Ammon's horn (tissue), 1 donor: ENCODE data around the gene UBE2G2.

Experiments used
- DNase-seq: peaks from one replicate; pipeline ENCODE4 v3.0.0-alpha.2; 2016; ENCODE audit warnings: low spot score

The UBE2G2 gene

DNA sequence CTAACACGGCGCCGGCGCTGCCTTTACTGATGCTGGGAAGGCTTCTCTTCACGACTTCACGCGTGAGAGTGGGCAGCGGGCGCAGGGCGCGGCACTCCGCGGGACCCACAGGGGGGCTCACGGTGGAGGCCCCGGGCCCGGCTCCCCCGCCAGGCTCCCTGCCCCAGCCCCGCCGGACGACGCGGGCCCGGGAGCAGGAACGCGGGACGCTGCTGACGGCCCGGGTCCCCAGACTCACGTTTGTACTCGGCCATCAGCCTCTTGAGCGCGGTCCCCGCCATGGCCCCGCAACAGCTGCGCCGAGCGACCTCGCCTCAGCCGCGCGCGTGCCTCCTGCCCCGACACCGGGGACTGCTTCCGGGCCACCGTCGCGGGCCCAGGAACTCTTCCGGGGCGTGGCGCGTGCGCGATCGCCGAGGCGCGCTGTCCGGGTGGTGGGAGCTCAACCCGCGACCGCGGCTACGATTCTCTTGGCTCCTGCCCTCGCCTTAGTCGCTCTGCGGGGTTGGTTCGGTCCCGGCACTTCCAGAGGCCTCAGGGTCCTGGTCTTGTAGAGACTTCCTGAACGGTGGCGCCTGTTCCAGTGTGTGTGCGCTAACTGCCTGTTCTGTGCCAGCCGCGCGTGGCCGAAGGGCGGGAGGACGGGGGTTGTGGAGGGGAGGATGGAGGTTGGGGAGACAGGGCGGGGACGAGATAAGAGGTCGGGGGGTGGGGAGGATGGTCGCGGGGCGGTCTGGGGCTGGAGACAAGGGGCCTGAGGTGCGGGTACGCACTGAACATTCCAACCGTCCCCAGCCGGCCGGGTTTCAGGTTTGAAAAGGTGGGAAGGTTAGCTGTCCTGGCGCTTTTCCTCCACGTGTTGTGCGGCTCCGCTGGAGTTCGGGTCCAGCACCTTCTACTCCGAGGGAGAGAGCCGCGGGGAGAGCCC, at the start of gene UBE2G2:
TSS of gene UBE2G2 (minus strand) at position 353 of the 928 bp plus-strand sequence. CDS start at position 281, 72 bp downstream.
- peak; percentile 78 for DNase-seq

DNA sequence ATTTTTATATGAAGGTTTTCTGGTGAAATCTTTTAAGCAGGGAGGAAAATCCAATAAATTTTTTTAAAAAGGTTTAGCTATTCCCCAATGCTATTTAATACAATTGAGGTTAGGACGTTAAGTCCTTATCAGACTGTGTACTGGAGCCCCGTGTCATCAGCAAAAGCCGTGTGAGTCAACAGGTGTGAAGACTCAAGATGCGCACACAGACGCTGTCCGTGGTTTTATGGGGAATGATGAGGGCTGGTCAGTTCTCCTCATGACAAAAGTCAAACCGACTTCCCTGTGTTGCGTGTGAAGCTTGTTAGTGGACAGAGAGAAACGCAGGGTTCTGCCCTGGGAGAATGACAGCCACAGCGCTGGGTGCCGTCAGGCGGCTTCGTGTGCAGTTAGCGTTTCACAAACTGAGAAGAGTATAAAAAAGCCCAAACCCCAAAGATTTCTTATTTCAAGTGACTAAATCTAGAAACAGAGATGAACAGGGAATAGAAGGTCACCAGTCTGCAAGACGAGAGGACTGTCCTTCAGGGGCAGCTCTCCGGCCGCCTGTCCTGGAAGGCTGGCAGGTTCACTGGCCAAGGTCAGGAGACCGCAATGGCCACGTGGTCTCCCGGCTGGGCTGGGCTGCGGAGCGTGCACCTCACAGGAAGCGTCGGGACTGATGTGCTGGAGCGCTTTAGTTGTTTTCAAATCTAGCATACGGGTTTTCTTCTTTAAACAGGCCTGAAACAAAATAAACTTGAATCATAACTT, 49.5 kb upstream of the UBE2G2 start:
- no peak for DNase-seq

DNA sequence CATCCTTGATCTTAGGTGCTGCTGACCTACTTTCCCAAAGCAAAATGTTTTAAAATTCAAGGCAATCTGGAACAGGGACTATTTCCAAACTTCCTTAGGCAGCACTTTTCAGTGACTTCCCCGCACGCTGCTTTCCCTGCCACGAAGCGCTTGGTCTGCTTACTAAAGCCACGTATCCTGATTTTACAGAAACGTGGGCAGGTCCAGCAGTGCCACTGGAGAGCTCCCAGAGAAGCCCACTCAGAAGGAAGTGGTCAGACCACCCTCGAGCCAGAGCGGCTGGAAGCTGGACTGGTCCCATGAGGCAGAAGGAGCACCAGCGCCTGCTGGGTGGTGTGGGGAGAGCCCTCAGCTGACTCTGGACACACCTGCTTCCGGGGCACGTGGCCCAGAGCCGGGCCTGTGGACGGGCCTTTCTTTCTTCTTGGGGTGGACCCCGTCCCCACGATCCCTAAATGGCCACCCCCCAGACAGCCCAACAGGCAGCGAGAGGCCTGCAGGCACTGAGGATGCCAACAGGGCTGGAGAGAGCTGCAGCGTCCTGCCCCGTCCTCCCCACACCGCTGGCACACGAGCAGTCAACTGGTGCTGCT, 48.7 kb upstream of the UBE2G2 start:
- no peak for DNase-seq

- no peak for DNase-seq
These were observed 48.1 kb upstream of the UBE2G2 start for GRCh38 chr21:44849616-44850130.

DNA sequence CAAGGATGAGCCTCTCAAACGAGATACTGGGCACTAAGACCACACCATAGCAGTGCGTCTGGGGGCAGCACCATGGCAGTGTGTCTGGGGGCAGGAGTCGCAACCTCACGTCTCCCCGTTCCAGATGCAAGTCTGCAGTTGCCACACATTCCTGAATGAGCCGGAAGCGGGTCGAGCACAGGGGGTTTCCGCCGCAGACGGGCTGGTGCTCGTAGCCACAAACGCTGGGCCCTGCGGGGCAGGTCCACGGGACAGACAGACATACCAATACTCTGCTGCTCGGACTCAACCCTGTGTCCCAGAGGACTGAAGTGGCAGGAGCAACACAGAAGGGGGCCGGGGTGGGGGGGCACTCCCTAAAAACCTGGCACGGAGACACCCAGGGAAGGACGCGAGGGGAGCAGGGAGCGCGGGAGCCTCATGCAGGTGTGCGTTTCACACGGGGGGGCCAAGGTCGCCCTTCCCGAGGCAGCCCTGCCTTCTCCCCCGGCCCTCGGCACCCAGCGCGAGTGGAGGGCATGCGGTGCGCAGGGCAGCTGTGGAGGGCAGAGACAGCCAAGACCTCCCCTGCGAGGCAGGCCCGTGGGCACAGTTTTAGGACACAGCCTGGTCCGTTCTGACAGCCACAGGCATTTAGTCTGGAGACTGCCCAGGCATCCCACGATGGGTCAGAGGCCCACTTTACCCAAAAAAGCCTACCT, 47.4 kb upstream of the UBE2G2 start:
- DNase-seq: no peak

GRCh38 chr21:44847261-44848056, 45.8 kb upstream of the UBE2G2 start:
- DNase-seq: no peak

GRCh38 chr21:44846485-44847260, 45.1 kb upstream of the UBE2G2 start:
- peak; percentile 60 for DNase-seq

DNA sequence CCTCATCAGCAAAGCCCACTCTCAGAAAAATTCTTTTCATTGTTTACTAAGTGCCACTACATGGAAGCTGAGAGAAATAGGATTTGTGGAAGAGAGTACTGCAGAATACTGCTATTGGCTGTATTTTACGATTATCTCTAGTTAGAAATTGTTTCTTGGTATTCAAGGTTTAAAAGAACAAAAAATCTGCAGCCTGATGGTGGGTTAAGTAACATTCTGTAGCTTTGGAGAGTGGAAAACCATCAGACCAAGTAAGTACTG, 44.5 kb upstream of the UBE2G2 start:
- DNase-seq: no peak

GRCh38 chr21:44845418-44846223, 44.0 kb upstream of the UBE2G2 start:
- DNase-seq: peak; percentile 55

DNA sequence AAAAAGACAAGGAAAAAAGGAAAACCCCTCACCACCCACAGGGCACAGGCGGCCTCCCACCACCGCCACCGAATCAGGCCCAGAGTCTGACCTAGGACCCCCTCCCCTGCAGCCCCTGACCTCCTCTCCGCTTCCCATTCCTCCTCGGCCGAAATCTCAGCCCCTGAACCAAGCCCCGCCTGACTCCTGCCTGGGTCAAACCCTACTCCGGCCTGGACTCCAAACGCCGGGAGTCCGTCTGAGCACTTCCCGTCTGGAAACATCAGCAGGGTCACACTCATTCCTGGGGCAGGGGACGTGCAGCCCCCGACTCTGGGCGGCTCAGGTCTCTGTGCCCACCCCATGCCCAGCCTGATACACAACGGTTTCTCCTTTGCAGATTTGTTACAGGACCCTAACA, 42.6 kb upstream of the UBE2G2 start:
- no peak for DNase-seq

GRCh38 chr21:44842721-44843445, 41.3 kb upstream of the UBE2G2 start:
- DNase-seq: no peak

DNA sequence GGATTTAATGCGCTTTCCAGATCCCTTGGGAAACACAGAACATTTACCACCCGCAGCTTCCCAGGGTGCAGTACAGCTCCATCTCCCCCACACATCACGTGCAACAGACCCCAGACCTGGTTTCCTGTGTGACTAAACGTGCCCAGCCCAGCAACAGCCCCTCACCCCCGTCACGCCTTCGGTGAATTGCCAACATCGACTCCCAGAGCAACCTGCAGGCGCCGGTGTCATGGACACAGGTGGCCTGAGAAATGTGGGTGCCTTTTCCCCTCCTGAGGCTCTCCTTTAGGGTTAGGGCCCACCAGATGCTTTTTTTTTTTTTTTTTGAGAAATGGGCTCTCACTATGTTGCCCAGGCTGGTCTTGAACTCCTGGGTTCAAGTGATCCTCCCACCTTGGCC, 40.5 kb upstream of the UBE2G2 start:
- no peak for DNase-seq

- DNase-seq: no peak
These were observed 39.2 kb upstream of the UBE2G2 start for GRCh38 chr21:44840771-44841170.

DNA sequence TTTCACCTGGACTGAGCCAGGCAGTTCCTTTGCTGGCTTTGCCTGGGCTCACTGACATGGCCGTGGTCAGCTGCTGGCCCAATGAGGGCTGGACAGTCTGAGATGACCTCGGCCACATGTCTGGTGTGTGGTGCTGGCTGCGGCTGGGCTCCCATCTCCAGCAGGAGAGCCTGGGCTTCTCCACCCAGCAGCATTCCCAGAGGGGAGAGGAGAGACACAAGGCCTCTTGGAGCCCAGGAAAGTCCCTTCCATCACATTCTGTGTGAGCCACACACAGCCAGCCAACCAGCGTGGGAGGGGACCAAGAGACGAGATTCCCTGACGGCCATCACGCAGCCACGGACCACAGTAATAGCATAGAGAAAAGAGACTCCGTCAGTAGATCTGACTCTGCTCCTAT, 37.3 kb upstream of the UBE2G2 start:
- DNase-seq: no peak

GRCh38 chr21:44838039-44838895, 36.6 kb upstream of the UBE2G2 start:
- no peak for DNase-seq

- DNase-seq: no peak
These were observed 35.9 kb upstream of the UBE2G2 start for GRCh38 chr21:44837537-44837936.

GRCh38 chr21:44836666-44837471, 35.2 kb upstream of the UBE2G2 start:
- peak; percentile 42 for DNase-seq
